K562 (cell line): ENCODE data around the gene UBXN2A. TPM values are rescaled to one million over a fixed set of nuclear protein-coding genes. Genes with fewer than 3 reads are reported as not detected.

ENCODE experiments used
- BACH1 ChIP-seq: fragments of 200-800 bp; sonication (Bioruptor generic); IDR thresholded peaks from 2 replicates; pipeline ENCODE4 v1.6.1; 2016; ENCODE audit warnings: missing genetic modification characterization, missing compliant biosample characterization
- BRF1 ChIP-seq: IDR thresholded peaks from 3 replicates; pipeline ENCODE4 v1.6.1; 2011; ENCODE audit warnings: borderline replicate concordance, mild to moderate bottlenecking; ENCODE audit not compliant: insufficient read length; ENCODE audit errors: extremely low read depth
- CHD4 ChIP-seq: fragments of 200-600 bp; sonication (generic); IDR thresholded peaks from 3 replicates; pipeline ENCODE4 v1.6.1; 2012; ENCODE audit warnings: low read depth, mild to moderate bottlenecking, mixed read lengths, low read length, inconsistent platforms; ENCODE audit not compliant: insufficient read depth, insufficient replicate concordance, poor library complexity, severe bottlenecking
- EP400 ChIP-seq: fragments of 450-650 bp; IDR thresholded peaks from 2 replicates; pipeline ENCODE4 v1.6.1; 2017; ENCODE audit warnings: antibody characterized with exemption, mild to moderate bottlenecking, moderate library complexity
- ETV1 ChIP-seq: fragments of 450-650 bp; conservative IDR thresholded peaks from 2 replicates; pipeline ENCODE4 v1.6.1; 2016; ENCODE audit warnings: missing genetic modification characterization, control low read depth, low read depth, missing compliant biosample characterization
- ETV6 ChIP-seq, 3 experiments: fragments of 150-350 bp in 1 of 3; sonication (generic) in 1 of 3; formaldehyde crosslinking in 1 of 3; IDR thresholded peaks; 2 replicates each; pipeline versions ENCODE4 v1.6.1 to v1.8.0; 2014 to 2022; ENCODE audit warnings: borderline replicate concordance in 2 of 3, low read depth in 2 of 3, antibody characterized with exemption in 1 of 3, low read length in 1 of 3, mild to moderate bottlenecking in 1 of 3, missing genetic modification reagents in 1 of 3
- FOS ChIP-seq: IDR thresholded peaks from 3 replicates; pipeline ENCODE4 v1.6.1; 2011; ENCODE audit not compliant: insufficient read length; ENCODE audit errors: extremely low read depth
- FOXO4 ChIP-seq: fragments of 450-650 bp; formaldehyde crosslinking; IDR thresholded peaks from 2 replicates; pipeline ENCODE4 v1.4.0; 2020; ENCODE audit warnings: mild to moderate bottlenecking, moderate library complexity
- GABPA ChIP-seq: fragments of 200-800 bp; sonication (Bioruptor generic); conservative IDR thresholded peaks from 2 replicates; pipeline ENCODE4 v1.6.1; 2016; ENCODE audit warnings: low read depth, missing genetic modification characterization, missing compliant biosample characterization
- MAZ ChIP-seq, 2 experiments: fragments of 450-650 bp in 1 of 2; sonication (generic) in 1 of 2; formaldehyde crosslinking; IDR thresholded peaks in 1 of 2; conservative IDR thresholded peaks in 1 of 2; 2 replicates each; pipeline versions ENCODE4 v1.4.0 to v1.5.0; 2020; ENCODE audit warnings: mild to moderate bottlenecking in 1 of 2, missing genetic modification reagents in 1 of 2
- PATZ1 ChIP-seq: fragments of 250-450 bp; sonication (Bioruptor Pico); IDR thresholded peaks from 2 replicates; pipeline ENCODE4 v1.5.0; 2020; ENCODE audit warnings: mild to moderate bottlenecking, borderline replicate concordance
- PCBP2 ChIP-seq: fragments of 200-400 bp; formaldehyde crosslinking; IDR thresholded peaks from 2 replicates; pipeline ENCODE4 v1.6.1; 2018; ENCODE audit warnings: low read length, low read depth, mild to moderate bottlenecking, moderate library complexity; ENCODE audit not compliant: poor library complexity, severe bottlenecking
- POLR2A ChIP-seq: fragments of 450-650 bp; conservative IDR thresholded peaks from 2 replicates; pipeline ENCODE4 v1.6.1; 2016
- SMAD1 ChIP-seq: fragments of 150-350 bp; IDR thresholded peaks from 2 replicates; pipeline ENCODE4 v1.6.1; 2014; ENCODE audit warnings: low read length, low read depth; ENCODE audit not compliant: partially characterized antibody
- SRF ChIP-seq, 2 experiments: fragments of 250-450, 450-650 bp in 1 of 2; sonication (Bioruptor Pico) in 1 of 2; sonication (generic) in 1 of 2; formaldehyde crosslinking; IDR thresholded peaks; 2 replicates each; pipeline versions ENCODE4 v1.5.0 to v1.5.1; 2020 to 2022; ENCODE audit warnings: mild to moderate bottlenecking in 1 of 2, missing genetic modification reagents in 1 of 2
- TCF15 ChIP-seq: fragments of 250-450 bp; sonication (Bioruptor Pico); IDR thresholded peaks from 2 replicates; pipeline ENCODE4 v1.8.0; 2022; ENCODE audit warnings: moderate library complexity, mild to moderate bottlenecking, inconsistent platforms
- TFAM ChIP-seq: fragments of 250-450 bp; sonication (Bioruptor Pico); conservative IDR thresholded peaks from 2 replicates; pipeline ENCODE4 v1.5.0; 2021; ENCODE audit warnings: mild to moderate bottlenecking, moderate library complexity
- TFAP4 ChIP-seq: sonication (generic); formaldehyde crosslinking; IDR thresholded peaks from 2 replicates; pipeline ENCODE4 v1.8.0; 2022; ENCODE audit warnings: missing genetic modification reagents, mild to moderate bottlenecking, moderate library complexity, borderline replicate concordance
- ZC3H11A ChIP-seq: IDR thresholded peaks from 2 replicates; pipeline ENCODE4 v1.6.1; 2012; ENCODE audit warnings: low read depth, low read length, improper control_type of control experiment
- ZNF263 ChIP-seq: sonication (generic); formaldehyde crosslinking; IDR thresholded peaks from 2 replicates; pipeline ENCODE4 v1.8.0; 2022; ENCODE audit warnings: mild to moderate bottlenecking, missing genetic modification reagents, borderline replicate concordance
- ZNF41 ChIP-seq: fragments of 250-450 bp; sonication (Bioruptor Pico); conservative IDR thresholded peaks from 2 replicates; pipeline ENCODE4 v1.4.0; 2020; ENCODE audit warnings: mild to moderate bottlenecking
- ZNF507 ChIP-seq: conservative IDR thresholded peaks from 2 replicates; pipeline ENCODE4 v1.6.1; 2017; ENCODE audit warnings: missing genetic modification characterization, missing compliant biosample characterization
- polyA plus RNA-seq, 8 experiments: library from polyadenylated mRNA; depleted of rRNA in 4 of 8; stranded (reverse) in 5 of 8; unstranded in 3 of 8; fragments of >200 nt; fragmentation: Nextera tagmentation in 2 of 8; fragmentation: Illumina TruSeq in 1 of 8; extraction: Ambion mirVana in 2 of 8; extraction: Trizol in 1 of 8; gene quantifications; 2 replicates each; pipeline versions ENCODE4 v1.2.1 to v1.2.3, GENCODE V29; 2011 to 2014; ENCODE audit warnings: inconsistent platforms in 1 of 8, missing spikeins in 1 of 8
- total RNA-seq, 7 experiments: library from RNA; depleted of rRNA in 6 of 7; stranded (reverse); fragments of >200 nt in 6 of 7; fragmentation: Illumina TruSeq in 2 of 7; extraction: Trizol in 2 of 7; gene quantifications; 2 replicates each; pipeline versions ENCODE4 v1.2.1 to v1.2.3, GENCODE V29; 2011 to 2021; ENCODE audit warnings: low replicate concordance in 1 of 7

The UBXN2A gene
- total and polyA plus RNA-seq, 9 of the 15 experiments (the other 6 are each of a cell fraction or from before 2014, with no cell fraction given), result 3.4 to 25.6 (median 16.0) TPM

GRCh38 chr2:24046930-24047702 lies 106.9 kb downstream of the UBXN2A start, which contains the start of gene WDCP (continued):
- TF ChIP-seq TCF15 (CRISPR knock-in tag) (no peak), POLR2A (peak; percentile 96), BRF1 (no peak), TFAP4 (CRISPR knock-in tag) (peak; percentile 51; the same call in 1 of the 2 replicates), FOS (peak; percentile 97), ETV6 (IDR thresholded peaks at IDR 0.05; ENCODE audit: borderline replicate concordance in 1 of 2, low read depth in 2 of 2, low read length in 1 of 2) (no peak), ETV6 (CRISPR knock-in tag; IDR thresholded peaks at IDR 0.05; ENCODE audit: borderline replicate concordance) (no peak), MAZ (CRISPR knock-in tag; conservative IDR thresholded peaks at IDR 0.05 in 1 of 2, IDR thresholded peaks at IDR 0.05 in 1 of 2) (0 out of 4 replicates have a peak, but pooled peaks of 1 of the 2 experiments have one; percentile 14), CHD4 (no peak), BACH1 (no peak), ZNF41 (CRISPR knock-in tag) (no peak), ZC3H11A (no peak), SRF (CRISPR knock-in tag; IDR thresholded peaks at IDR 0.05) (no peak), SMAD1 (peak; percentile 32), ETV1 (tag) (peak; percentile 62; the same call in 1 of the 2 replicates), EP400 (peak; percentile 69; the same call in 1 of the 2 replicates), GABPA (tag) (peak; percentile 93), TFAM (CRISPR knock-in tag) (no peak), FOXO4 (CRISPR knock-in tag) (no peak), ZNF263 (no peak), ZNF507 (no peak), PCBP2 (no peak), PATZ1 (CRISPR knock-in tag) (no peak)
